Liver (tissue), 9 donors: ENCODE measurements around the gene ETS1. TPM values are rescaled to one million over a fixed set of nuclear protein-coding genes. Genes with fewer than 3 reads are reported as not detected.

Experiments used
- DNase-seq: peaks from one replicate; pipeline ENCODE4 v3.0.0-alpha.2; 2017; ENCODE audit warnings: low spot score
- H3K27ac ChIP-seq, 2 donors: one replicate each; pipeline ENCODE4 v1.7.0; 2013; ENCODE audit warnings: inconsistent platforms in 2 of 2, low read length in 2 of 2, control low read depth in 1 of 2, low read depth in 1 of 2, mild to moderate bottlenecking in 1 of 2
- H3K27me3 ChIP-seq, 4 donors: one replicate each; pipeline versions ENCODE4 v1.6.1 to v1.7.0; 2013; ENCODE audit warnings: low read length in 3 of 4, inconsistent platforms in 1 of 4, mild to moderate bottlenecking in 1 of 4, moderate library complexity in 1 of 4; ENCODE audit not compliant: control insufficient read depth in 4 of 4, insufficient read depth in 4 of 4
- H3K36me3 ChIP-seq, 4 donors: one replicate each; pipeline versions ENCODE4 v1.6.1 to v1.7.0; 2013; ENCODE audit warnings: low read length in 3 of 4, mild to moderate bottlenecking in 3 of 4, low read depth in 1 of 4, moderate library complexity in 1 of 4; ENCODE audit not compliant: control insufficient read depth in 4 of 4, insufficient read depth in 3 of 4
- H3K4me1 ChIP-seq, 4 donors: one replicate each; pipeline versions ENCODE4 v1.6.1 to v1.7.0; 2013; ENCODE audit warnings: low read length in 3 of 4, mild to moderate bottlenecking in 3 of 4, moderate library complexity in 1 of 4; ENCODE audit not compliant: control insufficient read depth in 4 of 4, insufficient read depth in 4 of 4
- H3K4me3 ChIP-seq, 3 donors: one replicate each; pipeline versions ENCODE4 v1.6.1 to v1.7.0; 2013; ENCODE audit warnings: low read length in 3 of 3, control low read depth in 1 of 3, low read depth in 1 of 3, mild to moderate bottlenecking in 1 of 3
- H3K9ac ChIP-seq, 2 donors: one replicate each; pipeline ENCODE4 v1.7.0; 2013; ENCODE audit warnings: low read length in 2 of 2, mild to moderate bottlenecking in 2 of 2, moderate library complexity in 2 of 2, control low read depth in 1 of 2, low read depth in 1 of 2
- H3K9me3 ChIP-seq, 4 donors: one replicate each; pipeline versions ENCODE4 v1.6.1 to v1.7.0; 2013; ENCODE audit warnings: low read length in 3 of 4; ENCODE audit not compliant: control insufficient read depth in 4 of 4
- EGR1 ChIP-seq, 2 donors: IDR thresholded peaks; 2 replicates each; pipeline ENCODE4 v1.6.1; 2016 to 2018; ENCODE audit warnings: antibody characterized with exemption in 2 of 2, low read depth in 2 of 2
- FOXA2 ChIP-seq: IDR thresholded peaks from 2 replicates; pipeline ENCODE4 v1.6.1; 2016; ENCODE audit warnings: antibody characterized with exemption
- GABPA ChIP-seq, 2 donors: IDR thresholded peaks in 1 of 2; conservative IDR thresholded peaks in 1 of 2; 2 replicates each; pipeline ENCODE4 v1.6.1; 2016; ENCODE audit warnings: antibody characterized with exemption in 2 of 2, mild to moderate bottlenecking in 1 of 2, moderate library complexity in 1 of 2
- HNF4A ChIP-seq, 2 donors: conservative IDR thresholded peaks; 2 replicates each; pipeline ENCODE4 v1.6.1; 2016; ENCODE audit warnings: antibody characterized with exemption in 2 of 2, mild to moderate bottlenecking in 2 of 2
- HNF4G ChIP-seq: IDR thresholded peaks from 2 replicates; pipeline ENCODE4 v1.6.1; 2016; ENCODE audit warnings: antibody characterized with exemption
- JUND ChIP-seq, 2 donors: IDR thresholded peaks; 2 replicates each; pipeline ENCODE4 v1.6.1; 2016; ENCODE audit warnings: antibody characterized with exemption in 2 of 2
- NR2F2 ChIP-seq: IDR thresholded peaks from 2 replicates; pipeline ENCODE4 v1.6.1; 2016; ENCODE audit warnings: antibody characterized with exemption
- RAD21 ChIP-seq, 2 donors: IDR thresholded peaks; 2 replicates each; pipeline ENCODE4 v1.6.1; 2016; ENCODE audit warnings: antibody characterized with exemption in 2 of 2, mild to moderate bottlenecking in 2 of 2
- RXRA ChIP-seq, 2 donors: IDR thresholded peaks; 2 replicates each; pipeline ENCODE4 v1.6.1; 2017 to 2018; ENCODE audit warnings: antibody characterized with exemption in 2 of 2, mild to moderate bottlenecking in 1 of 2
- SP1 ChIP-seq: IDR thresholded peaks from 2 replicates; pipeline ENCODE4 v1.6.1; 2018; ENCODE audit warnings: antibody characterized with exemption, mild to moderate bottlenecking
- TAF1 ChIP-seq: conservative IDR thresholded peaks from 2 replicates; pipeline ENCODE4 v1.6.1; 2016; ENCODE audit warnings: antibody characterized with exemption, mild to moderate bottlenecking
- YY1 ChIP-seq: IDR thresholded peaks from 2 replicates; pipeline ENCODE4 v1.6.1; 2016; ENCODE audit warnings: antibody characterized with exemption, mild to moderate bottlenecking
- WGBS: extraction: QIAGEN DNeasy Blood & Tissue Kit; methylation state at CpG from one replicate; pipeline ENCODE4 v1.1.7; 2013; 5-methylcytosine and 5-hydroxymethylcytosine counted together
- polyA plus RNA-seq, 2 donors: library from polyadenylated mRNA; stranded (reverse) in 1 of 2; unstranded in 1 of 2; fragments of 200-250 nt in 1 of 2; fragments of >200 nt in 1 of 2; fragmentation: Nextera tagmentation in 1 of 2; extraction: Ambion mirVana in 1 of 2; gene quantifications; one replicate each; pipeline versions ENCODE4 v1.2.1 to v1.2.3, GENCODE V29; 2013 to 2015
- total RNA-seq, 2 donors: library from RNA; depleted of rRNA; stranded (reverse); fragments of >200 nt; gene quantifications; one replicate each; pipeline ENCODE4 v1.2.3, GENCODE V29; 2014
- TF ChIP-seq, protein P1 (sequence below): IDR thresholded peaks from 2 replicates; pipeline ENCODE4 v1.6.1; 2016; ENCODE audit warnings: antibody characterized with exemption
- TF ChIP-seq, protein P2 (sequence below): IDR thresholded peaks from 2 replicates; pipeline ENCODE4 v1.6.1; 2016; ENCODE audit warnings: antibody characterized with exemption
- TF ChIP-seq, protein P3 (sequence below): IDR thresholded peaks from 2 replicates; pipeline ENCODE4 v1.6.1; 2016; ENCODE audit warnings: antibody characterized with exemption
- TF ChIP-seq, protein P4 (sequence below): fragments of 150-350 bp; IDR thresholded peaks from 2 replicates; pipeline ENCODE4 v1.5.1; 2017; ENCODE audit warnings: improper control_type of control experiment, low read depth, low read length; ENCODE audit not compliant: missing input control
- TF ChIP-seq, protein P5 (sequence below): IDR thresholded peaks from 2 replicates; pipeline ENCODE4 v1.6.1; 2016; ENCODE audit warnings: antibody characterized with exemption, mild to moderate bottlenecking
- donor health status: healthy.
- donor health status: healthy.
- donor health status: healthy.
- donor health status: healthy.
- donor health status: healthy.

The ETS1 gene
- total and polyA plus RNA-seq, 4 donors, result 4.8 to 30.0 (median 20.3) TPM

DNA sequence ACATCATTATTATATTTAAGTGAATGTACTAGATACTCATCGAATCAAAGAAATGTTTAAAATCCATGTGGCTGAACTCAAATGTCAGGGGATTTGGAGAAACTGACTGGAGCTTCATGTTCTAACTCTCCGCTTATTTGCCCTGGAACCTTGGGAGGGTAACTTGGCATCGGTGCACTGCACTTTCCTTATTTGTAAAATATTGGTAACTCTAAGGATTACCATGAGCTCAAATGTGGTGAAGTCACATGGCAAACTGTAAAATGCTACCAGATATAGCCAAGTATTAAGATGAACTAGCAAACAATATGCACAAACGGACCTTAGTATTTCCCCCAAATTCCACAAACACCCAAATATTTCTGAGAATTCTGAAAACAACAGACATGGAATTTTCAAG, 75.6 kb downstream of the ETS1 start:
- Histone ChIP-seq H3K27me3 (no peaks in the 10 kb centered on the region), H3K27ac (no peak overlapping the region), H3K9me3 (no peaks in the 10 kb centered on the region), H3K36me3 (no peaks in the 10 kb centered on the region), H3K4me3 (no peak overlapping the region), H3K9ac (no peak overlapping the region), H3K4me1 (peaks cover 0 to 9% (median 0%) of the 10 kb centered on the region in 4 donors)
- 73% methylated on average over 4 of the region's 4 CpGs for whole genome bisulfite sequencing
- TF ChIP-seq, protein P1, sequence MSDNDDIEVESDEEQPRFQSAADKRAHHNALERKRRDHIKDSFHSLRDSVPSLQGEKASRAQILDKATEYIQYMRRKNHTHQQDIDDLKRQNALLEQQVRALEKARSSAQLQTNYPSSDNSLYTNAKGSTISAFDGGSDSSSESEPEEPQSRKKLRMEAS, result no peak
- TF ChIP-seq, protein P2, sequence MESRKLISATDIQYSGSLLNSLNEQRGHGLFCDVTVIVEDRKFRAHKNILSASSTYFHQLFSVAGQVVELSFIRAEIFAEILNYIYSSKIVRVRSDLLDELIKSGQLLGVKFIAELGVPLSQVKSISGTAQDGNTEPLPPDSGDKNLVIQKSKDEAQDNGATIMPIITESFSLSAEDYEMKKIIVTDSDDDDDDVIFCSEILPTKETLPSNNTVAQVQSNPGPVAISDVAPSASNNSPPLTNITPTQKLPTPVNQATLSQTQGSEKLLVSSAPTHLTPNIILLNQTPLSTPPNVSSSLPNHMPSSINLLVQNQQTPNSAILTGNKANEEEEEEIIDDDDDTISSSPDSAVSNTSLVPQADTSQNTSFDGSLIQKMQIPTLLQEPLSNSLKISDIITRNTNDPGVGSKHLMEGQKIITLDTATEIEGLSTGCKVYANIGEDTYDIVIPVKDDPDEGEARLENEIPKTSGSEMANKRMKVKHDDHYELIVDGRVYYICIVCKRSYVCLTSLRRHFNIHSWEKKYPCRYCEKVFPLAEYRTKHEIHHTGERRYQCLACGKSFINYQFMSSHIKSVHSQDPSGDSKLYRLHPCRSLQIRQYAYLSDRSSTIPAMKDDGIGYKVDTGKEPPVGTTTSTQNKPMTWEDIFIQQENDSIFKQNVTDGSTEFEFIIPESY, result no peak
- TF ChIP-seq TAF1 (no peak), FOXA2 (no peak), HNF4G (no peak), HNF4A (conservative IDR thresholded peaks at IDR 0.05) (no peak), SP1 (no peak), YY1 (no peak), EGR1 (IDR thresholded peaks at IDR 0.05; ENCODE audit: low read depth in 2 of 2) (no peak), RXRA (IDR thresholded peaks at IDR 0.05) (no peak), GABPA (IDR thresholded peaks at IDR 0.05 in 1 of 2, conservative IDR thresholded peaks at IDR 0.05 in 1 of 2) (no peak), NR2F2 (no peak), RAD21 (IDR thresholded peaks at IDR 0.05) (no peak)
- TF ChIP-seq, protein P3, sequence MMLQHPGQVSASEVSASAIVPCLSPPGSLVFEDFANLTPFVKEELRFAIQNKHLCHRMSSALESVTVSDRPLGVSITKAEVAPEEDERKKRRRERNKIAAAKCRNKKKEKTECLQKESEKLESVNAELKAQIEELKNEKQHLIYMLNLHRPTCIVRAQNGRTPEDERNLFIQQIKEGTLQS, result no peak
- TF ChIP-seq, protein P4, sequence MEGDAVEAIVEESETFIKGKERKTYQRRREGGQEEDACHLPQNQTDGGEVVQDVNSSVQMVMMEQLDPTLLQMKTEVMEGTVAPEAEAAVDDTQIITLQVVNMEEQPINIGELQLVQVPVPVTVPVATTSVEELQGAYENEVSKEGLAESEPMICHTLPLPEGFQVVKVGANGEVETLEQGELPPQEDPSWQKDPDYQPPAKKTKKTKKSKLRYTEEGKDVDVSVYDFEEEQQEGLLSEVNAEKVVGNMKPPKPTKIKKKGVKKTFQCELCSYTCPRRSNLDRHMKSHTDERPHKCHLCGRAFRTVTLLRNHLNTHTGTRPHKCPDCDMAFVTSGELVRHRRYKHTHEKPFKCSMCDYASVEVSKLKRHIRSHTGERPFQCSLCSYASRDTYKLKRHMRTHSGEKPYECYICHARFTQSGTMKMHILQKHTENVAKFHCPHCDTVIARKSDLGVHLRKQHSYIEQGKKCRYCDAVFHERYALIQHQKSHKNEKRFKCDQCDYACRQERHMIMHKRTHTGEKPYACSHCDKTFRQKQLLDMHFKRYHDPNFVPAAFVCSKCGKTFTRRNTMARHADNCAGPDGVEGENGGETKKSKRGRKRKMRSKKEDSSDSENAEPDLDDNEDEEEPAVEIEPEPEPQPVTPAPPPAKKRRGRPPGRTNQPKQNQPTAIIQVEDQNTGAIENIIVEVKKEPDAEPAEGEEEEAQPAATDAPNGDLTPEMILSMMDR, result no peak
- no peak for DNase-seq

DNA sequence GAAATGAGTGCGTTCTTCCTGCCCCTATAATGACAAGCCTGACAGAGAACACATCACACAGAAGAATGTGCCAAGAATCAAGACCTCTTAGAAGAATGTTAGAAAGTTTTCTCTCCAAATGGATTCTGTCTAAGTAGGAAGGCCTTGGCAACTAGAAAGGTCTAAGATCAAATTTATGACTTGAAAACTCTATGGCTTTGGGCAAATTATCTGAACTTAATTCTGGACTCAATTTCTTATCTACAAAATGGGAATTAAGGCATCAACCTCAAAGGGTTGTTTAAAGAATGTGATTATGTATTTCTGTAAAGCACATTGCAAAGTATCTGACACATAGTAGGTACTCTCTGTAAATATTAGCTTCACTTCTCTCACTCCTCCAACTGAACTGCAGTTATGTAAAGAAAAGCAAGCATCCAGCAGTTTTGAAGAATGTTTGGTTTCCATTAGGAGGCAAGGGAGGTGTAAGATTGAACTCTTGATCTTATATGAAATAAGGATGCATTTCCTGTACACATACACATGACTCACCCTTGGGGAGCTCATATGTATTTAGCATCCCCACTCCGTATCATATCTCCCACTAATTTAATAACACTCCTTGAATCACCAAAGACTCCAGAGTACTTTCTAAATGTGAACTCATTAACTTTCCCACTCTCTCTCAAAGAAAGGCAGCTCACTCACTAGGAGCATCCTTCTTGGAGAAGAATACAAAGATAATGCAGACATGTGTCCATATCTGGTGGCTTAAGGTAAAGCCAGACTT, 77.6 kb downstream of the ETS1 start:
- no peak overlapping the region for H3K9ac ChIP-seq
- no peak overlapping the region for H3K4me3 ChIP-seq
- no peaks in the 10 kb centered on the region for H3K9me3 ChIP-seq
- TF ChIP-seq JUND (IDR thresholded peaks at IDR 0.05), result no peak
- TF ChIP-seq, protein P5, sequence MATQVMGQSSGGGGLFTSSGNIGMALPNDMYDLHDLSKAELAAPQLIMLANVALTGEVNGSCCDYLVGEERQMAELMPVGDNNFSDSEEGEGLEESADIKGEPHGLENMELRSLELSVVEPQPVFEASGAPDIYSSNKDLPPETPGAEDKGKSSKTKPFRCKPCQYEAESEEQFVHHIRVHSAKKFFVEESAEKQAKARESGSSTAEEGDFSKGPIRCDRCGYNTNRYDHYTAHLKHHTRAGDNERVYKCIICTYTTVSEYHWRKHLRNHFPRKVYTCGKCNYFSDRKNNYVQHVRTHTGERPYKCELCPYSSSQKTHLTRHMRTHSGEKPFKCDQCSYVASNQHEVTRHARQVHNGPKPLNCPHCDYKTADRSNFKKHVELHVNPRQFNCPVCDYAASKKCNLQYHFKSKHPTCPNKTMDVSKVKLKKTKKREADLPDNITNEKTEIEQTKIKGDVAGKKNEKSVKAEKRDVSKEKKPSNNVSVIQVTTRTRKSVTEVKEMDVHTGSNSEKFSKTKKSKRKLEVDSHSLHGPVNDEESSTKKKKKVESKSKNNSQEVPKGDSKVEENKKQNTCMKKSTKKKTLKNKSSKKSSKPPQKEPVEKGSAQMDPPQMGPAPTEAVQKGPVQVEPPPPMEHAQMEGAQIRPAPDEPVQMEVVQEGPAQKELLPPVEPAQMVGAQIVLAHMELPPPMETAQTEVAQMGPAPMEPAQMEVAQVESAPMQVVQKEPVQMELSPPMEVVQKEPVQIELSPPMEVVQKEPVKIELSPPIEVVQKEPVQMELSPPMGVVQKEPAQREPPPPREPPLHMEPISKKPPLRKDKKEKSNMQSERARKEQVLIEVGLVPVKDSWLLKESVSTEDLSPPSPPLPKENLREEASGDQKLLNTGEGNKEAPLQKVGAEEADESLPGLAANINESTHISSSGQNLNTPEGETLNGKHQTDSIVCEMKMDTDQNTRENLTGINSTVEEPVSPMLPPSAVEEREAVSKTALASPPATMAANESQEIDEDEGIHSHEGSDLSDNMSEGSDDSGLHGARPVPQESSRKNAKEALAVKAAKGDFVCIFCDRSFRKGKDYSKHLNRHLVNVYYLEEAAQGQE, result no peak
- no peak for TF ChIP-seq HNF4A (conservative IDR thresholded peaks at IDR 0.05)
- no peak for TF ChIP-seq SP1
- TF ChIP-seq RXRA (IDR thresholded peaks at IDR 0.05), result no peak
- TF ChIP-seq YY1, result no peak
- peak overlapping the region; percentile 19 to 47 for H3K27ac ChIP-seq
- no peaks in the 10 kb centered on the region for H3K36me3 ChIP-seq
- no peak for DNase-seq
- peaks cover 0 to 9% (median 0%) of the 10 kb centered on the region in 4 donors for H3K4me1 ChIP-seq
- H3K27me3 ChIP-seq, result no peaks in the 10 kb centered on the region
- 72% methylated on average over 2 of the region's 2 CpGs for WGBS
